Liver (tissue), 3 donors: ENCODE measurements around the gene HIGD2B.

Experiments
- CTCF ChIP-seq: fragments of 150-350 bp; IDR thresholded peaks from 2 replicates; pipeline ENCODE4 v1.5.1; 2017; ENCODE audit warnings: improper control_type of control experiment, low read depth, low read length; ENCODE audit not compliant: missing input control
- EGR1 ChIP-seq, 2 donors: IDR thresholded peaks; 2 replicates each; pipeline ENCODE4 v1.6.1; 2016 to 2018; ENCODE audit warnings: antibody characterized with exemption in 2 of 2, low read depth in 2 of 2
- HNF4G ChIP-seq: IDR thresholded peaks from 2 replicates; pipeline ENCODE4 v1.6.1; 2016; ENCODE audit warnings: antibody characterized with exemption
- MAX ChIP-seq: IDR thresholded peaks from 2 replicates; pipeline ENCODE4 v1.6.1; 2016; ENCODE audit warnings: antibody characterized with exemption
- RAD21 ChIP-seq, 2 donors: IDR thresholded peaks; 2 replicates each; pipeline ENCODE4 v1.6.1; 2016; ENCODE audit warnings: antibody characterized with exemption in 2 of 2, mild to moderate bottlenecking in 2 of 2
- REST ChIP-seq: IDR thresholded peaks from 2 replicates; pipeline ENCODE4 v1.6.1; 2016; ENCODE audit warnings: antibody characterized with exemption, mild to moderate bottlenecking
- RXRA ChIP-seq, 2 donors: IDR thresholded peaks; 2 replicates each; pipeline ENCODE4 v1.6.1; 2017 to 2018; ENCODE audit warnings: antibody characterized with exemption in 2 of 2, mild to moderate bottlenecking in 1 of 2
- TAF1 ChIP-seq: conservative IDR thresholded peaks from 2 replicates; pipeline ENCODE4 v1.6.1; 2016; ENCODE audit warnings: antibody characterized with exemption, mild to moderate bottlenecking
- donor health status: healthy.
- donor health status: healthy.

- TF ChIP-seq CTCF (no peak), MAX (no peak), REST (no peak), RAD21 (IDR thresholded peaks at IDR 0.05) (no peak), EGR1 (IDR thresholded peaks at IDR 0.05; ENCODE audit: low read depth in 2 of 2) (no peak), RXRA (IDR thresholded peaks at IDR 0.05) (no peak), TAF1 (no peak), HNF4G (no peak)
Observed at GRCh38 chr15:72680931-72681330, 5.1 kb downstream of the HIGD2B start.
